ENCODE results near the gene TERB1.

DNA sequence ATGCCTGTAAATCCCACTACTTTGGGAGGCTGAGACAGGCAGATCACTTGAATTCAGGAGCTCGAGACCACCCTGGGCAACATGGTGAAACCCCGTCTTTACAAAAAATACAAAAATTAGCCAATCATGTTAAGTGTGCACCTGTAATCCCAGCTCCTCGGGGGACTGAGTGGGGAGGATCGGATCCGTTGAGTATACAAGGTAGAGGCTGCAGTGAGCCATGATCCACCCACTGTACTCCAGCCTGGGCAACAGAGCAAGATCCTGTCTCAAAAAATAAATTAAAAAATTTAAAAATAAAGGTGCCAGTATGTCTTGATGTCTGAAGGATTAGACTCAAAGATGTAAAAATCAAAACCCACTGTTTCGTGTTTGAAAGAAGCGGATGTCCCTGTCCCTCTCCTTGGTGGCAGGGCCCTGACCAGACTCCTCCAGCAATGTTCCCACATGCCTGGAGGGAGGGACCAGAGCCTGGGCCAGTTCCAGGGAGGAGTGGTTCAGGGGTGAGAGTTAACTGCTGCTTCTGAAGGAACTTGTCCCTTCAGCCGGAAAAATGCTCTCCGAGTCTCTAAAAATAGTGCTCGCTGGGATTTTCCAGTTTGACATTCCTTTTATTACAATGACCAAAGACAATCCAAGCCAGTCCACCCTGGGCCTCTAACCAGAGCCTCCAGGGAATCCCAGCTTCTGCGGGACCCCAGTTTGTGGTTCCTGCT is 95.4 kb downstream of the TERB1 start:
- TF ChIP-seq, protein P1, sequence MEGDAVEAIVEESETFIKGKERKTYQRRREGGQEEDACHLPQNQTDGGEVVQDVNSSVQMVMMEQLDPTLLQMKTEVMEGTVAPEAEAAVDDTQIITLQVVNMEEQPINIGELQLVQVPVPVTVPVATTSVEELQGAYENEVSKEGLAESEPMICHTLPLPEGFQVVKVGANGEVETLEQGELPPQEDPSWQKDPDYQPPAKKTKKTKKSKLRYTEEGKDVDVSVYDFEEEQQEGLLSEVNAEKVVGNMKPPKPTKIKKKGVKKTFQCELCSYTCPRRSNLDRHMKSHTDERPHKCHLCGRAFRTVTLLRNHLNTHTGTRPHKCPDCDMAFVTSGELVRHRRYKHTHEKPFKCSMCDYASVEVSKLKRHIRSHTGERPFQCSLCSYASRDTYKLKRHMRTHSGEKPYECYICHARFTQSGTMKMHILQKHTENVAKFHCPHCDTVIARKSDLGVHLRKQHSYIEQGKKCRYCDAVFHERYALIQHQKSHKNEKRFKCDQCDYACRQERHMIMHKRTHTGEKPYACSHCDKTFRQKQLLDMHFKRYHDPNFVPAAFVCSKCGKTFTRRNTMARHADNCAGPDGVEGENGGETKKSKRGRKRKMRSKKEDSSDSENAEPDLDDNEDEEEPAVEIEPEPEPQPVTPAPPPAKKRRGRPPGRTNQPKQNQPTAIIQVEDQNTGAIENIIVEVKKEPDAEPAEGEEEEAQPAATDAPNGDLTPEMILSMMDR (conservative IDR thresholded peaks at IDR 0.05) = no peak
- TF ChIP-seq ZFX (IDR thresholded peaks at IDR 0.05) = no peak
